ENCODE measurements around the gene JPH2. TPM values are rescaled to one million over a fixed set of nuclear protein-coding genes. Genes with fewer than 3 reads are reported as not detected.

JPH2 gene
- total and polyA plus RNA-seq, 4 donors: 0.09 to 1.3 (median 0.17) TPM; not detected in 1

GRCh38 chr20:44123874-44124535 is 63.0 kb downstream of the JPH2 start:
- H3K27ac ChIP-seq (ENCODE audit: low read depth in 1 of 2, low read length in 2 of 2): no peak overlapping the region
- no peak overlapping the region for H3K4me3 ChIP-seq (ENCODE audit: low read depth in 1 of 3, low read length in 3 of 3)
- TF ChIP-seq REST (IDR thresholded peaks at IDR 0.05): no peak
- TF ChIP-seq MAX (IDR thresholded peaks at IDR 0.05): no peak
- TF ChIP-seq JUND (IDR thresholded peaks at IDR 0.05): no peak
- TF ChIP-seq CTCF (IDR thresholded peaks at IDR 0.05; ENCODE audit: low read depth, low read length, missing input control): no peak
- no peak for TF ChIP-seq NR2F2 (IDR thresholded peaks at IDR 0.05)
- no peak for TF ChIP-seq TAF1 (conservative IDR thresholded peaks at IDR 0.05)
- no peak for TF ChIP-seq EGR1 (IDR thresholded peaks at IDR 0.05; ENCODE audit: low read depth in 2 of 2)
- TF ChIP-seq RXRA (IDR thresholded peaks at IDR 0.05): no peak
- no peak for TF ChIP-seq YY1 (IDR thresholded peaks at IDR 0.05)
- TF ChIP-seq SP1 (IDR thresholded peaks at IDR 0.05): no peak
- no peak overlapping the region for H3K9ac ChIP-seq (ENCODE audit: low read depth in 1 of 2, low read length in 2 of 2)
- no peaks in the 10 kb centered on the region for H3K36me3 ChIP-seq (ENCODE audit: control insufficient read depth in 4 of 4, insufficient read depth in 3 of 4, low read depth in 1 of 4, low read length in 3 of 4)
- H3K9me3 ChIP-seq (ENCODE audit: control insufficient read depth in 4 of 4, low read length in 3 of 4): no peaks in the 10 kb centered on the region
- no peaks in the 10 kb centered on the region for H3K4me1 ChIP-seq (ENCODE audit: control insufficient read depth in 4 of 4, insufficient read depth in 4 of 4, low read length in 3 of 4)
- 87% methylated on average over 8 of the region's 8 CpGs for WGBS
- no peak for DNase-seq (ENCODE audit: low spot score)
- no peaks in the 10 kb centered on the region for H3K27me3 ChIP-seq (ENCODE audit: control insufficient read depth in 4 of 4, insufficient read depth in 4 of 4, low read length in 3 of 4)

GRCh38 chr20:44123251-44123650 is 63.7 kb downstream of the JPH2 start:
- no peak overlapping the region for H3K9ac ChIP-seq (ENCODE audit: low read depth in 1 of 2, low read length in 2 of 2)
- DNase-seq (ENCODE audit: low spot score): no peak
- H3K36me3 ChIP-seq (ENCODE audit: control insufficient read depth in 4 of 4, insufficient read depth in 3 of 4, low read depth in 1 of 4, low read length in 3 of 4): no peaks in the 10 kb centered on the region
- 79% methylated on average over 7 of the region's 7 CpGs for WGBS
- no peak overlapping the region for H3K4me3 ChIP-seq (ENCODE audit: low read depth in 1 of 3, low read length in 3 of 3)
- H3K27ac ChIP-seq (ENCODE audit: low read depth in 1 of 2, low read length in 2 of 2): no peak overlapping the region
- no peak for TF ChIP-seq SP1 (IDR thresholded peaks at IDR 0.05)
- TF ChIP-seq FOXA2 (IDR thresholded peaks at IDR 0.05): no peak
- no peak for TF ChIP-seq FOXA1 (IDR thresholded peaks at IDR 0.05)
- TF ChIP-seq MAX (IDR thresholded peaks at IDR 0.05): no peak
- TF ChIP-seq RAD21 (IDR thresholded peaks at IDR 0.05): no peak
- TF ChIP-seq ZBTB33 (IDR thresholded peaks at IDR 0.05): no peak
- no peaks in the 10 kb centered on the region for H3K27me3 ChIP-seq (ENCODE audit: control insufficient read depth in 4 of 4, insufficient read depth in 4 of 4, low read length in 3 of 4)
- peaks cover 0 to 3% (median 0%) of the 10 kb centered on the region in 4 donors for H3K4me1 ChIP-seq (ENCODE audit: control insufficient read depth in 4 of 4, insufficient read depth in 4 of 4, low read length in 3 of 4)
- no peaks in the 10 kb centered on the region for H3K9me3 ChIP-seq (ENCODE audit: control insufficient read depth in 4 of 4, low read length in 3 of 4)
